HG02623 (cell line): ENCODE measurements around the gene IFIH1.

Source experiments
- ATAC-seq: cut with Tn5 transposase; IDR thresholded peaks from one replicate; pipeline ENCODE4 v1.9.1; 2021; ENCODE audit warnings: moderate library complexity; ENCODE audit not compliant: unreplicated experiment

The IFIH1 gene

DNA sequence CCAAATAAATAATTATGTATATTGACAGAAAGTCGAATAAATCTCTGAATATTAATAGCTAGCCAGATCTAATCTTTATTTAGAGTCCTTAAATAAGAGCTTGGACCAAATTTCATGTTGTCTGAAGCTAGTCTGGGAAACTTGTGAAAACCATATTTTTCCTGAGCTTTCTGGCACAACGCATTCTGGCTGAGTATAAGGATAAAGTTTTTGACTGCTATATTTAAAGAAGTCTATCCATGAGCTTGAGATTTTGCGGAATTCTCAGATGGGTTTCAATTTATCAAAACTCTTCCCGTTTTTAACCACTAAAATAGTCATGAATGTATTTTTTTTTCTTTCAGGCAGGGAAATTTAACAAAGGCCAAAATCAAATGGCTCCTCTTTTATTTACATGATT lies 99.1 kb downstream of the IFIH1 start:
- ATAC-seq = no peak

DNA sequence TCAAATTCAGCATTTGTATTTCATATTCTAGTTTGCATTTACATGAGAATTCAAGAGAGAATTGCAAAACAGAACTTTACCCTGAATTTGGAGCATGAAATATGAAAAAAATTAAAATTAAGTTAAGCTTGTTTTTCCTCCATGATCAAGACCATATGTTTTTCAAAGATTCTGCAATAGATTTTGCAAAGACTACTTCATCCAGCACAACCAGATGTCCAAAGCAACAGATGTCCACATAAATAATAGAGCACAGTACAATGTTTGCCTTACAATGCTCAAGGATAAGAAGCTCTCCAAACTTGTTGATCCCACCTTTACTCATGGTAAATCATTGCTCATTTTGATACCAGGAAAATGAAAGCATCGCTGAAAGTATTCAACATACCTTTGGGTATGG lies 100.9 kb downstream of the IFIH1 start:
- no peak for ATAC-seq
